ENCODE measurements around the gene SLC28A1. TPM values are rescaled to one million over a fixed set of nuclear protein-coding genes. Genes with fewer than 3 reads are reported as not detected.
A peak's percentile ranks its signal among the peaks of the same experiment; 100 is the strongest.

SLC28A1 gene
- total RNA-seq, 1 experiment from 2014 or later, result 0.17 TPM

DNA sequence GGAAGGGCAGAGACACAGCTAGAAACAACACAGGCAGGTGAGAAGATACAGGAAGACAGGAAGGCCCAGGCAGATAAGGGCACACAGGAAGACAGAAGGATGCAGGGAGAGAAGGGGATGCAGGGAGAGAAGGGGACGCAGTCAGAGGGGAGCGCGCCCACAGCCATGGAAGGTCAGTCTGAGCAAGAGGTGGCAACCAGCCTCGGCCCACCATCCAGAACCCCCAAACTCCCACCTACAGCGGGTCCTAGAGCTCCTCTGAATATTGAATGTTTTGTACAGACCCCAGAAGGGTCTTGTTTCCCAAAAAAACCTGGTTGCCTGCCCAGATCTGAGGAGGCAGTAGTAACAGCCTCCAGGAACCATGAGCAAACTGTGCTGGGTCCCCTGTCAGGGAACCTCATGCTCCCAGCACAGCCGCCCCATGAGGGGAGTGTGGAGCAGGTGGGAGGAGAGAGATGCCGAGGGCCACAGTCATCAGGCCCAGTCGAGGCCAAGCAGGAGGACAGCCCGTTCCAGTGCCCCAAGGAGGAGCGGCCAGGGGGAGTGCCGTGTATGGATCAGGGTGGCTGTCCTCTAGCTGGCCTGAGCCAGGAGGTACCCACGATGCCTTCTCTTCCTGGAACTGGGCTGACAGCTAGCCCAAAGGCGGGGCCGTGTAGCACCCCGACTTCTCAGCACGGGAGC lies 27.6 kb upstream of the SLC28A1 start:
- Mint-ChIP-seq H3K9me3 (ENCODE audit: low read depth, unreplicated experiment) (no peaks in the 10 kb centered on the region), H3K4me3 (ENCODE audit: low read depth, unreplicated experiment) (no peak overlapping the region), H3K4me1 (ENCODE audit: low read depth, unreplicated experiment) (peaks cover 80% of the 10 kb centered on the region), H3K36me3 (ENCODE audit: insufficient read depth, unreplicated experiment) (peaks cover 36% of the 10 kb centered on the region), H3K27me3 (ENCODE audit: unreplicated experiment) (no peaks in the 10 kb centered on the region), H3K27ac (ENCODE audit: unreplicated experiment) (peak overlapping the region; percentile 26)
- DNase-seq, result no peak
- TF ChIP-seq, protein P1, sequence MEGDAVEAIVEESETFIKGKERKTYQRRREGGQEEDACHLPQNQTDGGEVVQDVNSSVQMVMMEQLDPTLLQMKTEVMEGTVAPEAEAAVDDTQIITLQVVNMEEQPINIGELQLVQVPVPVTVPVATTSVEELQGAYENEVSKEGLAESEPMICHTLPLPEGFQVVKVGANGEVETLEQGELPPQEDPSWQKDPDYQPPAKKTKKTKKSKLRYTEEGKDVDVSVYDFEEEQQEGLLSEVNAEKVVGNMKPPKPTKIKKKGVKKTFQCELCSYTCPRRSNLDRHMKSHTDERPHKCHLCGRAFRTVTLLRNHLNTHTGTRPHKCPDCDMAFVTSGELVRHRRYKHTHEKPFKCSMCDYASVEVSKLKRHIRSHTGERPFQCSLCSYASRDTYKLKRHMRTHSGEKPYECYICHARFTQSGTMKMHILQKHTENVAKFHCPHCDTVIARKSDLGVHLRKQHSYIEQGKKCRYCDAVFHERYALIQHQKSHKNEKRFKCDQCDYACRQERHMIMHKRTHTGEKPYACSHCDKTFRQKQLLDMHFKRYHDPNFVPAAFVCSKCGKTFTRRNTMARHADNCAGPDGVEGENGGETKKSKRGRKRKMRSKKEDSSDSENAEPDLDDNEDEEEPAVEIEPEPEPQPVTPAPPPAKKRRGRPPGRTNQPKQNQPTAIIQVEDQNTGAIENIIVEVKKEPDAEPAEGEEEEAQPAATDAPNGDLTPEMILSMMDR (IDR thresholded peaks at IDR 0.05; ENCODE audit: unreplicated experiment), result no peak
- intact Hi-C loops (cut with micrococcal nuclease; ENCODE audit: unreplicated experiment), result no loop called here
- CTCF ChIA-PET, result no interaction called here
- no TSS peak for BruUV-seq (replicated peaks)

DNA sequence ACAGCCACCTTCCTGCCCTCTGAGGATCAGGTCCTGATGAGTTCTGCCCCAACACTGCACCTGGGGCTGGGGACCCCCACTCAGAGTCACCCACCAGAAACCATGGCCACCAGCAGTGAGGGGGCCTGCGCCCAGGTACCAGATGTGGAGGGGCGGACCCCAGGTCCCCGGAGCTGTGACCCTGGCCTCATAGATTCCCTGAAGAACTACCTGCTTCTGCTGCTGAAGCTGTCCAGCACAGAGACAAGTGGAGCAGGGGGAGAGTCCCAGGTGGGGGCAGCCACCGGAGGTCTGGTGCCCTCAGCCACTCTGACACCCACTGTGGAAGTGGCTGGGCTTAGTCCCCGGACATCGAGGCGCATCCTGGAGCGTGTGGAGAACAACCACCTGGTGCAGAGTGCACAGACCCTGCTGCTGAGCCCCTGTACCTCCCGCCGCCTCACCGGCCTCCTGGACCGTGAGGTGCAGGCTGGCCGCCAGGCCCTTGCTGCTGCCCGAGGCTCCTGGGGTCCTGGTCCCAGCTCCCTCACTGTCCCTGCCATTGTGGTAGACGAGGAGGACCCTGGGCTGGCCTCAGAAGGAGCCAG lies 27.0 kb upstream of the SLC28A1 start:
- intact Hi-C loops (cut with micrococcal nuclease; ENCODE audit: unreplicated experiment), result no loop called here
- Mint-ChIP-seq H3K27me3 (ENCODE audit: unreplicated experiment) (no peaks in the 10 kb centered on the region), H3K4me1 (ENCODE audit: low read depth, unreplicated experiment) (peaks cover 75% of the 10 kb centered on the region), H3K27ac (ENCODE audit: unreplicated experiment) (peak overlapping the region; percentile 94), H3K36me3 (ENCODE audit: insufficient read depth, unreplicated experiment) (peaks cover 34% of the 10 kb centered on the region), H3K4me3 (ENCODE audit: low read depth, unreplicated experiment) (peak overlapping the region; percentile 16), H3K9me3 (ENCODE audit: low read depth, unreplicated experiment) (no peaks in the 10 kb centered on the region)
- BruUV-seq (replicated peaks), result no TSS peak
- TF ChIP-seq, protein P1 (IDR thresholded peaks at IDR 0.05; ENCODE audit: unreplicated experiment), result no peak
- CTCF ChIA-PET, result no interaction called here
- no peak for DNase-seq

DNA sequence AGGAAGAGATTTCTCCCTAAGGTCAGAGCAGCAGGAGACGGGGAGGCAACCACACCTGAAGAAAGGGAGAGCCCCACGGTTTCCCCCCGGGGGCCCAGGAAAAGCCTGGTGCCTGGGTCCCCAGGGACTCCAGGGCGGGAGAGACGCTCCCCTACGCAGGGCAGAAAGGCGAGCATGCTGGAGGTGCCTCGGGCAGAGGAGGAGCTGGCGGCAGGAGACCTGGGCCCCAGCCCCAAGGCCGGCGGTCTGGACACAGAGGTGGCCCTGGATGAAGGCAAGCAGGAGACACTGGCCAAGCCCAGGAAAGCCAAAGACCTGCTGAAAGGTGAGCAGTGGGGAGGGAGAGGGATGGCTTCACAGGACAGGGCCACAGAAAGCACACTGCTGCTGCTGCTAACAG lies 26.2 kb upstream of the SLC28A1 start:
- Mint-ChIP-seq H3K27me3 (ENCODE audit: unreplicated experiment) (no peaks in the 10 kb centered on the region), H3K36me3 (ENCODE audit: insufficient read depth, unreplicated experiment) (peaks cover 27% of the 10 kb centered on the region), H3K9me3 (ENCODE audit: low read depth, unreplicated experiment) (no peaks in the 10 kb centered on the region), H3K4me3 (ENCODE audit: low read depth, unreplicated experiment) (peak overlapping the region; percentile 16), H3K4me1 (ENCODE audit: low read depth, unreplicated experiment) (peaks cover 68% of the 10 kb centered on the region), H3K27ac (ENCODE audit: unreplicated experiment) (peak overlapping the region; percentile 94)
- BruUV-seq (replicated peaks), result no TSS peak
- intact Hi-C loops (cut with micrococcal nuclease; ENCODE audit: unreplicated experiment), result no loop called here
- TF ChIP-seq, protein P1 (IDR thresholded peaks at IDR 0.05; ENCODE audit: unreplicated experiment), result no peak
- DNase-seq, result no peak
- CTCF ChIA-PET, result no interaction called here

DNA sequence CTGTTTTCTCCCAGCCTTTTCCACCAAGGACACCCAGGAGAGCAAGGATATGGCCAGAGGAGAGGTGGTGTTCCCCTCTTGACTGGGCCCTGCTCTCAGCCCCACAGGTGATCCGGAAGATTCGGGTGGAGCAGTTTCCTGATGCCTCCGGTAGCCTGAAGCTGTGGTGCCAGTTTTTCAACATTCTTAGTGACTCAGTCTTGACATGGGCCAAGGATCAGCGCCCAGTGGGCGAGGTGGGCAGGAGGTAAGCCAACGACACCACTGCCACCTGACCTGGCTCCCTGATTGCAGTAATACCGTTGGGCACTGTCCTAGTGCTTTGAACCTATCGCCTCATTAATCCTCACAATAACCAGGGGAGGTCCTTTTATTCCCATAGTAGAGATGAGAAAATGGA lies 25.3 kb upstream of the SLC28A1 start:
- Mint-ChIP-seq H3K4me3 (ENCODE audit: low read depth, unreplicated experiment) (peak overlapping the region; percentile 16), H3K27ac (ENCODE audit: unreplicated experiment) (peak overlapping the region; percentile 94)

More for the DNA sequence above, 25.3 kb upstream of the SLC28A1 start:
- peak; percentile 94 for DNase-seq
- CTCF ChIA-PET, result no interaction called here
- intact Hi-C loops (cut with micrococcal nuclease; ENCODE audit: unreplicated experiment), result loop anchor here (1.0 kb wide), 2 partner anchors 18 to 53 kb away; no protein-coding TSS in a partner anchor
- BruUV-seq (replicated peaks), result no TSS peak
- Mint-ChIP-seq H3K36me3 (ENCODE audit: insufficient read depth, unreplicated experiment) (peaks cover 24% of the 10 kb centered on the region), H3K27me3 (ENCODE audit: unreplicated experiment) (no peaks in the 10 kb centered on the region), H3K9me3 (ENCODE audit: low read depth, unreplicated experiment) (no peaks in the 10 kb centered on the region), H3K4me1 (ENCODE audit: low read depth, unreplicated experiment) (peaks cover 66% of the 10 kb centered on the region)
- TF ChIP-seq, protein P1 (IDR thresholded peaks at IDR 0.05; ENCODE audit: unreplicated experiment), result no peak

Measured in Calu3 (cell line).